HG02852 (cell line): ENCODE results near the gene KLHL28.

ENCODE experiments used
- ATAC-seq: cut with Tn5 transposase; IDR thresholded peaks from one replicate; pipeline ENCODE4 v1.9.1; 2021; ENCODE audit warnings: mild to moderate bottlenecking, moderate library complexity; ENCODE audit not compliant: unreplicated experiment

Gene KLHL28

GRCh38 chr14:44961554-44962333, at the start of gene KLHL28, which contains the start of gene TOGARAM1:
KLHL28 (minus strand) TSS chr14:44961947; CDS start chr14:44945928, 16,019 bp downstream.
TOGARAM1 (plus strand) TSS chr14:44962190; CDS start chr14:44962422, 232 bp downstream.
- peak; percentile 90 for ATAC-seq

GRCh38 chr14:45003924-45004323, 42.2 kb upstream of the KLHL28 start:
- no peak for ATAC-seq

- ATAC-seq = no peak
These were observed 34.1 kb upstream of the KLHL28 start for GRCh38 chr14:44995770-44996294.

- ATAC-seq = no peak
These were observed 33.4 kb upstream of the KLHL28 start for GRCh38 chr14:44995196-44995595.

GRCh38 chr14:44990533-44990932, 28.8 kb upstream of the KLHL28 start:
- ATAC-seq = no peak

GRCh38 chr14:44989497-44990440, 28.0 kb upstream of the KLHL28 start:
- no peak for ATAC-seq

GRCh38 chr14:44988694-44989093, 26.9 kb upstream of the KLHL28 start:
- ATAC-seq = no peak

- no peak for ATAC-seq
These were observed 20.8 kb upstream of the KLHL28 start for GRCh38 chr14:44982594-44982993.

- no peak for ATAC-seq
These were observed 19.5 kb upstream of the KLHL28 start for GRCh38 chr14:44981198-44981597.

- no peak for ATAC-seq
These were observed 18.1 kb upstream of the KLHL28 start for GRCh38 chr14:44979740-44980356.

GRCh38 chr14:44979273-44979672, 17.5 kb upstream of the KLHL28 start:
- no peak for ATAC-seq

- no peak for ATAC-seq
These were observed 9.7 kb upstream of the KLHL28 start for GRCh38 chr14:44971459-44971858.

- no peak for ATAC-seq
These were observed 9.2 kb upstream of the KLHL28 start for GRCh38 chr14:44970907-44971306.

GRCh38 chr14:44968714-44969113, 7.0 kb upstream of the KLHL28 start:
- no peak for ATAC-seq

- no peak for ATAC-seq
These were observed 5.0 kb upstream of the KLHL28 start for GRCh38 chr14:44966601-44967336.

- no peak for ATAC-seq
These were observed 2.1 kb upstream of the KLHL28 start for GRCh38 chr14:44963775-44964380.

GRCh38 chr14:44963044-44963528, 1.3 kb upstream of the KLHL28 start:
- no peak for ATAC-seq

- peak; percentile 28 for ATAC-seq
These were observed 742 bp upstream of the KLHL28 start for GRCh38 chr14:44962334-44963043.

- ATAC-seq = peak; percentile 17
These were observed 595 bp downstream of the KLHL28 start for GRCh38 chr14:44961151-44961553.
